Stimulated activated CD8-positive, alpha-beta memory T cell treated with anti-CD3 and anti-CD28 coated beads, Interleukin-15, amount 100 ng/mL, for 48 hours (primary cell): ENCODE measurements around the gene CPEB3.
"Not testable (repeated sequence)": the region's sequence is repeated elsewhere in the genome, so short reads cannot be mapped to it uniquely, and the experiment has no call there.

Experiments
- DNase-seq, 2 donors: peaks; one replicate each; pipeline ENCODE4 v3.0.0-alpha.2; 2020; ENCODE audit warnings: low read depth in 2 of 2

CPEB3 gene

DNA sequence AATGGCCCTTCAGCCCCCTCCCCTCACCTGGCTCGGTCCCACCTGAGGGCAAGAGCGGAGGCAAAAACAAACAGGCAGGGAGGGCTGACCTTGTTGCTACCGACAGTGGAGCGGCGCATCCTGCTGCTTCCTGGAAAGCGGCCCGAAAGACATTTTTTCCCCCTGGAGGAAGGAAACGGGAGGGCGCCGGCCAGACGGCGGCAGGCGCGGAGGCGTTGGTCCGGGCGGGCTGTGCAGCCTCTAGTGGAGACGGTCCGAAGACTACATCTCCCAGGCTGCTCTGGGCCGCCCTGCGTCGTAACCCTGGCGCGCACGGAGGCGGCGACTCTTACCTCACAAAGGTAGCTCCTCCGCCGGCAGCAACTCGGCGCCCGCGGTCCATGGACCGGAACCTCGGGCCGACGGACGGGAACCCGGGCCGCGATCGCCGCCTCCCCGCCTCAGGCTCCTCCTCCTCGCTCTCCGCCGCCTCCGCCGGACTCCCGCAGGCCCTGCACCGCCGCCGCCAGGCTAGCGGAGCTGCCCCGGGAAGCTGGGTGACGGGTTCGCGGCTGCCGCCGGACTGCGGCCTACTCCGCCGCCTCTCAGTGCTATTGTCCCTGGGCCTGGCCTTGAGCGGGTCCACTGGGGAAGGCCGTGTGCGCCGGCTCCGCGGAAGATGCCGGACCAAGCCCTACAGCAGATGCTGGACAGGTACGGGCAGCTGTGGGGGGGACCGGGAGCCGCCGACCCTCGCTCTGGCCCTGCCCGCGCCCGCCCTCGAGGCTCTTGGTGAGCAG lies at the start of gene CPEB3, which contains the start of gene MARCHF5:
TSS of gene CPEB3 (minus strand) at position 242 of the 779 bp plus-strand sequence. CDS start 50,728 bp downstream, outside the sequence.
TSS of gene MARCHF5 (plus strand) at position 331 of the 779 bp plus-strand sequence. CDS start at position 659, 328 bp downstream.
- DNase-seq = peak; percentile 89 to 91

DNA sequence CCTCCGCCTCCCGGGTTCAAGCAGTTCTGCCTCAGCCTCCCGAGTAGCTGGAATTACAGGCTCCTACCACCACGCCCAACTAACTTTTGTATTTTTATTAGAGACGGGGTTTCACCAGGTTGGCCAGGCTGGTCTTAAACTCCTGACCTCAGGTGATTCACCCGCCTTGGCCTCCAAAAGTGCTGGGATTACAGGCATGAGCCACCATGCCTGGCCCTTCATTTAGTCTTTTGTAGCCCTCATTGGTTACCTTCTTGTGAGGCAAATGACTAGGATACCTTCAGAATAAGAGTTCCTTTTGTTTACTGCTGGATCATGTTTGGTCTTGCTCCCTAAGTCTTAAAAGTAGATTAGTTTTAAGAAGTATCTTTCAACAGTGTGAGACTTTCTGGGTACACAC lies 39.0 kb upstream of the CPEB3 start:
- not testable (repeated sequence) for DNase-seq

DNA sequence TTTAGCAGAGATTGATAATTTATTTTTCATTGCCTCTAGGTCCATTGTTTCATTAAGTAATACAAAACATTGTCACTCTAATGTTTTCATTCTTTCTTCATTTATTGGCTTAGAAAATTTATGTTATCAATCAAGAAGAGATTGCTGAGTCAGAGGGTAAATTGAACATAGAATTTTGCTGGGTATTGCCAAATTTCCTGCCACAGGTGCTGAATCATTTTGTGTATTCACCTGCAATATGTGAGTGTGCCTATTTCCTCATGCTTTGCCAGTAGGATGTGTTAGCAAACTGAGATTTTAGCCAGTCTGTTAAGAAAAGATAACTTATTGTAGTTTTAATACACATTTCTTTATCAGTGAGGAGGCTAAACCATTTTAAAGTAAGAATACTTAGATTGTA lies 38.1 kb upstream of the CPEB3 start:
- DNase-seq = no peak

DNA sequence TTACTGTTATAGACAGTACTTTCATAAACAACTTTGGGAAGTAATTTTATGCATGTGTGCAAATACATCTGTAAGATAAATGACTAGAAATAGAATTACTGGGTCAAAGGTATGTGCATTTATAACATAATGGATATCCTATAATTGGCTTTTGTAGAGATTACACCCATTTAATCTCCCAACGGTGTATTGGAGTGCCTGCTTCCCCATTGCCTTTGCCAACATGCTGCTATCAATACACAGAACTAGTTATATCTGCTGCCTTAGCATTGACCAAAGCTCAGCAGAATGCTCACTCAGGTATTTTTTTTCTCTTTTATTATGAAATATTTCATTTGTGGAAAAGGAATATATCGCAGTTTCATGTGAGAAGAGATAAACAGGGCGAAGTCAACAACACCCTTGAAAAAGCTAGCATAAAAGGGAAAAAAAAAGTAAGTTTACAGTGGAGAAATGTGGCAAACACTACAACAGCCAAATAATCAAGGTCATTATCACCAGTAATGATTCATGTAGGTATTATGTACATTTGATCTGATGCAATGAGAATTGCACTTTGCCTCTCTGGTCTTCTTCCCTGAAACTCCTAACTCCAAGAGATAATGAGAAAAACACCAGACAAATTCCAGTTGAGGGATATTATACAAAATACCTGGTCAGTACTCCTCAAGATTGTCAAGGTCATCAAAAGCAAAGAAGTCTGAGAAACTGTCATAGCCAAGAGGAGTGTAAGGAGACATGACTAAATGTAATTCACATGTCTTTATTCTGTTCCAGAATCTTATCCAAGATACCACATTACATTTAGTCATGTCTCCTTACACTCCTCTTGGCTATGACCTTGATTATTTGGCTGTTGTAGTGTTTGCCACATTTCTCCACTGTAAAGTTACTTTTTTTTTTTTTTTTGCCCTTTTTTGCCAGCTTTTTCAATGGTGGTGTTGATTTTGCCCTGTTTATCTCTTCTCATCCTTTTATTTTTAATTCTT lies 36.9 kb upstream of the CPEB3 start:
- DNase-seq = no peak

DNA sequence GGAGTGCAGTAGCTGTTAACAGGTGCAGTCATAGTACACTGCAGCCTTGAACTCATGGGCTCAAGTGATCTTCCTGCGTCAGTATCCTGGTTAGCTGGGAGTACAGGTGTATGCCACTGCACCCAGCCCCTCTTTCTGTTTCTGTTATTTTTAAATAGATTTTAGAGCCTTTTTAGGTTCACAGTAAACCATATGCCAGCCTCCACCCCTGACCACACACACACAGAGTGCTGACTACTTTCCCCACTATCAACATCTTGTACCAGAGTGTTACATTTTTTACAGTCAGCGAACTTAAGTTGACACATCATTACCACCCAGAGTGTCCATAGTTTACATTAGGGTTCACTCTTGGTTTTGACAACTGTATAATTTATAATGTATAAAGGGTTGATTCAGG lies 32.2 kb upstream of the CPEB3 start:
- no peak for DNase-seq

DNA sequence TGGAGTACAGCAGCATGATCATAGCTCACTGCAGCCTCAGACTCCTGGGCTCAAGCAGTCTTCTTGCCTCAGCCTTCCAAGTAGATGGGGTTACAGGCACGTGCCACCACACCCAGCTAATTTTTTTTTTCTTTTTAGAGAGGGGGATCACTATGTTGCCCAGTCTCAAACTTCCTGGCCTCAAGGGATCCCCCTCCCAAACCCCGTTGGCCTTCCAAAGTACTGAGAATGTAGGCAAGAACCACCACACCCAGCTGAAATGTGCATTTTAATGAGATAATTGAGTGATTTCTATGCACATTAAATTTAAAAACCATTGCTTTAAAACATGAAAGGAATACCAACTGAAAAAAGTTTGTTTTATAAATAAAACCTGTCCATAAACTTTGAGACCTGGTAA lies 25.7 kb upstream of the CPEB3 start:
- DNase-seq = no peak

DNA sequence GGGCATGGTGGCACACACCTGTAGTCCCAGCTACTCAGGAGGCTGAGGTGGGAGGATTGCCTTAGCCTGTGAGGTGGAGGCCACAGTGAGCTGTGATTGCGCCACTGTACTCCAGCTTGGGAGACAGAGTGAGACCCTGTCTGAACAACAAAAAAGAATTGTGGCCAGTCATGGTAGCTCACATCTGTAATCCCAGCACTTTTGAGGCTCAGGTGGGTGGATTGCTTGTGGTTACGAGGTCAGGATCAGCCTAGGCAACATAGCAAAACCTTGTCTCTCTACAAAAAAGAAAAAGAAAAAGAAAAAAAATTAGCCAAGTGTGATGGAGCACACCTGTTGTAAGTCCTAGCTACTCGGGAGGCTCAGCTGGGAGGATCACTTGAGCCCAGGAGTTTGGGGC lies 22.9 kb upstream of the CPEB3 start:
- DNase-seq = no peak

DNA sequence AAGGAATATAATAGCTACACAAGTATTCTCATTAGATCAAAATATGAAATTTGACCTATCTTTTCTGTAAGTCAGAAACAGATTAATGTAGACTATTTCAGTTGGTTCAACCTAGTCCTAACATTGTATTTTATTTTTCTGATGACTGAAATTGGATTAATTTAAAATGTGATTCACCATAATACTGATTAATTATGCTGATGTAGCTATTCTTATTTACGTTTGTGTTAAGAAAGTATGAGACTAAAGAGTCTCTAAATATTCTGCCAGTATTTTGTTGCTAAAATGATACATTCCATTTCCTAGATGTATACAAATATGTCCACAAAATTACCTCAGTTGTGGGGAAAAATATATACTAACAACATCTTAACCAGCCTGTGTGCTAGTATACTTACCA lies 18.4 kb upstream of the CPEB3 start:
- no peak for DNase-seq

DNA sequence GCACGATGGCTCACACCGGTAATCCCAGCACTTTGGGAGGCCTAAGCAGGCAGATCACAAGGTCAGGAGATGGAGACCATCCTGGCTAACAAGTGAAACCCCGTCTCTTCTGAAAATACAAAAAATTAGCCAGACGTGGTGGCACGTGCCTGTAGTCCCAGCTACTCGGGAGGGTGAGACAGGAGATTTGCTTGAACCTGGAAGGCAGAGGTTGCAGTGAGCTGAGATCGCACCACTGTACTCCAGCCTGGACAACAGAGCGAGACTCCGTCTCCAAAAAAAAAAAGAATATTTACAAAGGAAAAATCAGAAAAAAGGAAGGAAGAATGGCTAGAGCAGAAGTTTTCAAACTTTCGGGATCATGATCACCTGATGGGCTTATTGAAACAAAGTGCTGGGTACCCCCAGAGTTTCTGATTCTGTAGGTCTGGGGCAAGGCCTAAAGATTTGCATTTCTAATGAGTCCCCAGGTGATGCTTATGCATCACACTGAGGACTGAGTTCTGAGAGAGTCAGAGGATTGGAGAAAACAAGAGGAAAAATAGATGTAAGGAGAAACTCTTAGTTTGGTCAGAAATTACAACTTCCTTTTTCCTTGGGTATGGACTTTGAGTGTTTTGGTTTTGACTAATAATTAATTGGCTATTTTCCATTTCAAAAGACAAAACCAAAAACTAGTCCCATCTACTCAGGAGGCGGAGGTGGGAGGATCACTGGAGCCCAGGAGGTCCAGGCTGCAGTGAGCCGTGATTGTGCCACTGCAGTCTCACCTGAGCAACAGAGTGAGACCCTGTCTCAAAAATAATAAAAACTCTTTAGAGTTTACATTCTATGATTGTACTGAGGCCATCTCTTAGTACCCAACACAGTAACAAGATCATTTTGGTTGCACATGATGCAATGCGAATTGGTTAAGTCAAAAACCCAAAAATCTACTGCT lies 14.5 kb upstream of the CPEB3 start:
- no peak for DNase-seq

DNA sequence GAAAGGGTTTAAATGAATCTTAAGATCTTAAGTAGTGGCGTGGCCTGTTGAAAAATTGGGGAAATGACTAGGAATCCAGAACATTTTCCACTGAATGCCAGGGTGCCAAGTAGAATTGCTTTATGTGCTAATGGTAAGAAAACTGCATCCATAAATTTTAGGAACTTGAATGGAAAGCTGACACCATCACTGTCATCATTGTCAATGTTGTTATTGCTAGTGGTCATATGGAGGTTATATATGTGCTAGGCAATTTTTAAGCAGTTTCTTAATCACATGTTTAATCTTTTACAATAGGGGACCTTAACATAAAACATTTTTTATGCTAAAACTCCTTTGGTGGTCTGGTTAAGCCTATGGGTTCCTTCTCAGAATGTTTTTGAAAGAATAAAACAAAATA lies 13.2 kb upstream of the CPEB3 start:
- no peak for DNase-seq

DNA sequence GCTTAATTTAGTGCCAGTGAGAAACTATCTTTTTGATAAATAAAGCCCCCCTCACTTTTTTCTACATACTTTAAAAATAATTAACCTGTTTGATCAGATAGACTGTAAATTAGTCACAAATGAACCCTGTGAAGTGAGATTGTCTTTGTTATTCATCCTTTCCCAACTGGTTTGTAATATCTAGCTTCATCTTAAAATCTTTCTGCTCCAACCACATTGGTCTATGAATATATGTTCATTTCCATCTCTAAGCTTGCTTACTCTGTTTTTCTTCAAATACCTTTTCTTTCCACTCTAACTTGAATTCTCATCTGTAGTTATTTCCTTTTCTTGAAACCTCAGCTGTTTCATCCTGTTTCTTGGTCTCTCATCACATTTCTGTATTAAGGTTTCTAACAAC lies 12.2 kb upstream of the CPEB3 start:
- no peak for DNase-seq

DNA sequence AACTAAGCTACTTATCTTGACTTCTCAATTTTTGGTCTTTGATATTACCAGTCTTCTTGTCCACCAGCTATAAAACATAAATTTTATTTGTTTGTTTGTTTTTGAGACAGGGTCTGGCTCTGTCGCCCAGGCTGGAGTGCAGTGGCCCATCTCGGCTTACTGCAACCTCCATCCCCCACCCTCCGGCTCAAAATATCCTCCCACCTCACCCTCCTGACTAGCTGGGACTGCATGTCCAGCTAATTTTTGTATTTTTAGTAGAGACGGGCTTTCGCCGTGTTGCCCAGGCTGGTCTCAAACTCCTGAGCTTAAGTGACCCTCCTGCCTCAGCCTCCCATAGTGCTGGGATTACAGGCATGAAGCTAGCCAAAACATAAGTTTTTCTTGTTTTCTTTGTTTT lies 7.6 kb upstream of the CPEB3 start:
- DNase-seq = no peak

DNA sequence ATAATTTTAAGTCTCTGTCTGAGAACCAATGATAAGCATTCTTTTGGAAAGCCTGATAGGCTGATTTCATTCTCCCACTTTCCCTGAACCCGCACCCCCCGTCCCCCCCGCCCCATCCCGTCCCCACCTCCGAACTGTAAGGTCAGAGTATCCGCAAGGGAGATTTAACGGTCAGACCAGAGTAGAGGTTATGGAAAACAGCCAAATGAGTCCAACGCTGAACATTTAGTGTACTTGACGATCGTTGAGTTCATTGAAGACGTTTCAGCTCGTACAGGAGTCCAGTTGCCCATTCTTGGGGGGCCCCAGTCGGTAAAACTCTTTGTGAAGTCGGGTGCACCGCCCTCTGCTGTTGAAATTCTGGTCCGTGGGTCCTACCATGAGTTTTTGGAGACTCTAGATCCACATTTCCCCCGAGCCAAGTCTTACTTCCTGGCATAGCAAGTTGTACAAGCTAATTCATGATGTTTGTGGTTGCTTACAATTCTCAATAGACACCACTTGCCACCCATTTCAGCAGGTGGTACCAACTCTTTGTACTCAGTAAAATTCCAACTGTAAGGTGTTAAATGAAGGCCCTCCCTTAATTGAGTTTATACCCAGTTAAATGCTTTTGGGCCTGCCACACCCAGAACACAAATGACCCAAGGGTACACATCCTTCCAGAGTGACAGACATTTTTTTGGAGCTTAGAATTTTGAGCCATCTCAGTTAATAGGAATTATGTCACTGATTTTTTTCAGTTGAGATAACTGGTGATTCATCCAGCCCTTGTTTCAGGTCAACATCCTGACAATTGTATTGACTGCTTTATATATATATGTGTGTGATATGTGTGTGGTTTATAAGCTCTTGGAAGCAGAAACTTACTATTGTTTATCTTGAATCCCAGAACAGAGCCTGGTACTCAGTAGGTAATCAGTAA lies 1.3 kb upstream of the CPEB3 start:
- peak; percentile 20 to 24 for DNase-seq

DNA sequence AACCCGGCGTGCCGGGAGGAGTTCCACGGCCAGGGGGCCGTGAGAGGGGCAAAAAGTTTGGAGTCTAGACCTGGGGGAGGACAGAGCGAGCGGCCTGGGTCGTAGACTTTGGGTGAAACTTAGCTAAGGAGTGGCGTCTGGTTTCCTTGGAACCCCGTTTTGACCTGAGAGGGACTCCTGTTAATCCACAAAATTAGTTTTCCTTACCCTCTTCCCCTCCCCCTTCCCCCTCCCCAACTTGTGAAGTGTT lies 663 bp upstream of the CPEB3 start:
- DNase-seq = no peak

DNA sequence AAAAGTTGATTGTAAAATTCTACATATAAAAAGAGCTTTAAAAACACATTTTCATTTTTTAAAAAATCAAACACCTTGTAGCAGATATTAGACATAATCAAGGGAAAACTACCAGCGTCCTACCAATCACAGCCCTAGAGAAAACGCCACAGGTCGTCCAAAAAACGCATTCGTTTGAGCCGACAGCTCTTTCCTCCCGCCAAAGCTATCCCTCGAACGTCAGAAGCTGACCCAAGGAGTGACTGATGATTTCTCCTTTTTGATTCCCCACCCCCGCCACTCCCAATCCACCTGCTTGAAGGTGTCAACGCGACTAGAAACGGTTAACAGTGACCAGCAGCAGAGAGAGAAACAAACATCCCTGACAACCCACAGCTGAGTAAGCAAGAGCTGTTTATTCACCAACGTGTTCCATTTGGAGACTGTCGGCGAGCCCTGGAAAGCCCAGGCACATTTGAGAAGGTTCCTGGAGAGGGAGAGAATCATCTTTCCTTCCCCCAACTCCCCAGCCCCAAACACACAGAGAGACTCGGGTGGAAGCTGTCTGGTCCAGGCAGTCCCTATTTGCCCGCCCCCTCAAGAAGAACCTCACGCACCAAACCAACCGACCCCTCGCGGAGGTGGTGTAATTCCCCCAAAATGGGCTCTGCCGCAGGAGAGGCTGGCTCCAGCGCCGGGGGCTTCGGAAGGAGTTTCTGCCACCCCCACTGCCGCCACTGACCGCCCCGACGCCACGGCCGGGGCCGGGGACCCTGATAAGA lies 622 bp downstream of the CPEB3 start:
- DNase-seq = peak in 1 of 2 donors; percentile 5

DNA sequence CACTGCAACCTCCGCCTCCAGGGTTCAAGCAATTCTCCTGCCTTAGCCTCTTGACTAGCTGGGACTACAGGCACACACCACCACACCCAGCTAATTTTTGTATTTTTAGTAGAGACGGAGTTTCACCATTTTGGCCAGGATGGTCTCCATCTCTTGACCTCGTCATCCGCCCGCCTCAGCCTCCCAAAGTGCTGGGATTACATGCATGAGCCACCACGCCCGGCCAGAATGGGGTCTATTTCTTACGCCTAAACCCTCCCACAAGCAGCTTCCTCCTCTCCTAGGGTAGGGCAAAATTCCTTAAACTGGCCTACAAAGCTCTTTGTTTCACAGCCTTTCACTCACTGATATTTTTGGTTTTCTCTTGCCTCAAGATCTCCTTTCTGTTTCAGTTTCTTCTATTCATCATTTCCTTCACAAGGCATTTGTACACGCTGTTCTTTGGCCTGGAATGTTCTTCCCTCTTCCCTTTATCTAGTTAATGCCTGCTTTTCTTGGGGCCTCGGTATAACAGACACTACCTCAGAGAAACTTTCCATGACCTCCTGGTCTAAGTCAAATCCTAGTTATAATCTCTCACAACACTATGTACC lies 6.7 kb downstream of the CPEB3 start:
- no peak for DNase-seq

DNA sequence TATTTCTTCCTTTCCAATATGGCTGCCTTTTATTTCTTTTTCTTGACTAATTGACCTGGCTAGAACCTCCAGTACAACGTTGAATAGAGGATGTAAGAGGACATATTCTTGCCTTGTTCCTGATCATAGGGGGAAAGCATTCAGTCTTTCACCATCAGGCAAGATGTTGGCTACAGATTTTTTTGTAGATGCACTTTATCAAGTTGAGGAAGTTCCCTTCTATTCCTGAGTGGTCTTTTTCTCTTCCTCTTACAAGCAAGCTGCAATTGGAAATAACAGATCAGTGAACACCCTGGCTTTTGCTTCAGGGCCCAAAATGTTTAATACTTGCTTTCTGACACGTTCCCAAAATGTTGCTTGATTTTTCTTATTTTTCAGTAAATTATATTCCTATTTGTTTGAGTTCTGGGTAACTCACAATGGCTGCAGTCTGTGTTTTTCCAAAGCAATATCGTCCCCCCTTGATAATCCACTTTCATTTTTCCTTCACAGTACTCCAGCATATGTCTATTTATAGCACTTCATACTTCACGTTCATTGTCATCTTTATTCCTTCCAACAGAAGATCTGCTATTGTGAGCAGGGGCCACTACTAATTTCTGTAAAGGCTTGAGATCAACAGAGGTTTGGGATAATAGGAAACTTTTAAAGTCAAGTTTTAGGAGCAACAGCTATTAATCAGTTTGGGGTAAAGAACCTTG lies 11.7 kb downstream of the CPEB3 start:
- DNase-seq = no peak

DNA sequence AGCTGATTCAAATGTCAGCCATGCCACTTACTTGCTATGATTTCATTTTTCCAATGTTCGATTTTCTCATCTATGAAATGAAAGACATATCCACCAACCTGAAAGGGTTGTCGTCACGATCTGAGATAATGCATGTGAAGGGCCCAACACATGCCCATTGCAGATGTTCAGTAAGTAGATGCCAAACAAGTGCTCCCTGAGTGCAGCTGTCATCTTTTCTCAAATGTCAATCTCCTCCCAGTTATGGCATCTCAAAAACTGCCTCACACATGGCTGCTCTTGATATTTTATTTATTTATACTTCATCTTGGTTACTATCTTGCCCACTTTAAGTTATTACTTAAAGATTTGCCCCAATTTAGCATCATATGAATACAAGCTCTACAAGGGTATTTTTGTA lies 16.8 kb downstream of the CPEB3 start:
- DNase-seq = no peak

DNA sequence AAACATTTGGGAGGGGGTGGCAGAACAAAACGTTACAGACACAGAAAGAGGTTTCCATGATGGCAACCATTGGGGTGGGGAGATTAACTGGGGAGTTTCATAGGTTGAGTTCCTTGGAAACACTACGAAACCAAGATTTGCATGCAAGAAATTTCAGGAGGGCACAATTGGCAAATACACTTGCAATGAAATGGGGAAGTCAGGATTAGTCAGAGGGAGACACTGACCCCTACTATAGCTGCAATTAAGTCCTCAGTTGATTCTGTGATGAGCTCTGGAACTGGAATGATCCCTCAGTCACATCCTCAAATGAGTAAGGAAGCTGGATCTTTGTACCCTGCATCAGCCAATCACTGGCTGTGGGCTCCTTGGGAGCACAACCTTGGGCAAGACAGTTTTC lies 22.1 kb downstream of the CPEB3 start:
- DNase-seq = no peak
